ENCODE measurements around the gene PRDM16.

DNA sequence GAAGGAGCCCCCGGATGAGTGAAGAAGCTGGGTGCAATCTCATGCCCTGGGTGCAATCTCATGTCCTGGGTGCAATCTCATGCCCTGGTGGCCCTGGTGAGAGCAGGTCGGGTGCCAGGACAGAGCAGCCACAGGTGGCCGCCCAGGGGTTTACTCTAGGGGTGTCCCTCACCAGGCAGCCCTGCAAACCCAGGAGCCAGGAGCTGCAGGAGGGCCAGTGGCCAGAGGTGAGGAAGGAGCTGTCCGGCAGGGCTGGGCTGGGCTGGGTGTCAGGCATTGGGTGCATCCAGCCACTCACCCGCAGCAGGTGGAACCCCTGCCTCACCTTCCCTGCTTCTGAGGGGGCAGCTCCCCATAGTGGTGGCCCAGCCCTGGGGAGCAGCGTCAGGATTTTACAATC is 79.2 kb downstream of the PRDM16 start:
- TF ChIP-seq, protein P1, sequence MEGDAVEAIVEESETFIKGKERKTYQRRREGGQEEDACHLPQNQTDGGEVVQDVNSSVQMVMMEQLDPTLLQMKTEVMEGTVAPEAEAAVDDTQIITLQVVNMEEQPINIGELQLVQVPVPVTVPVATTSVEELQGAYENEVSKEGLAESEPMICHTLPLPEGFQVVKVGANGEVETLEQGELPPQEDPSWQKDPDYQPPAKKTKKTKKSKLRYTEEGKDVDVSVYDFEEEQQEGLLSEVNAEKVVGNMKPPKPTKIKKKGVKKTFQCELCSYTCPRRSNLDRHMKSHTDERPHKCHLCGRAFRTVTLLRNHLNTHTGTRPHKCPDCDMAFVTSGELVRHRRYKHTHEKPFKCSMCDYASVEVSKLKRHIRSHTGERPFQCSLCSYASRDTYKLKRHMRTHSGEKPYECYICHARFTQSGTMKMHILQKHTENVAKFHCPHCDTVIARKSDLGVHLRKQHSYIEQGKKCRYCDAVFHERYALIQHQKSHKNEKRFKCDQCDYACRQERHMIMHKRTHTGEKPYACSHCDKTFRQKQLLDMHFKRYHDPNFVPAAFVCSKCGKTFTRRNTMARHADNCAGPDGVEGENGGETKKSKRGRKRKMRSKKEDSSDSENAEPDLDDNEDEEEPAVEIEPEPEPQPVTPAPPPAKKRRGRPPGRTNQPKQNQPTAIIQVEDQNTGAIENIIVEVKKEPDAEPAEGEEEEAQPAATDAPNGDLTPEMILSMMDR (IDR thresholded peaks at IDR 0.05; ENCODE audit: low read depth, low read length) = no peak
- no peak for TF ChIP-seq POLR2A (IDR thresholded peaks at IDR 0.05; ENCODE audit: extremely low read depth, insufficient read length)
- TF ChIP-seq, protein P2, sequence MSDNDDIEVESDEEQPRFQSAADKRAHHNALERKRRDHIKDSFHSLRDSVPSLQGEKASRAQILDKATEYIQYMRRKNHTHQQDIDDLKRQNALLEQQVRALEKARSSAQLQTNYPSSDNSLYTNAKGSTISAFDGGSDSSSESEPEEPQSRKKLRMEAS (IDR thresholded peaks at IDR 0.05; ENCODE audit: low read depth, low read length) = no peak
- no peak for TF ChIP-seq MYC (IDR thresholded peaks at IDR 0.05; ENCODE audit: low read depth, low read length)
